Naive thymus-derived CD8-positive, alpha-beta T cell (primary cell): ENCODE results near the gene SSB. TPM values are rescaled to one million over a fixed set of nuclear protein-coding genes. Genes with fewer than 3 reads are reported as not detected.
"Not testable (repeated sequence)": the region's sequence is repeated elsewhere in the genome, so short reads cannot be mapped to it uniquely, and the experiment has no call there.

ENCODE experiments used
- ATAC-seq, 2 donors: fragments of 150-1000 bp; cut with Tn5 transposase in 1 of 2; sonication (Bioruptor Pico), chemical (Tn5 transposase) in 1 of 2; 1 replicate in 1 of 2; 2 replicates in 1 of 2; pipeline ENCODE4 v1.10.0; 2021; ENCODE audit warnings: mild to moderate bottlenecking in 2 of 2, moderate library complexity in 2 of 2
- POLR2A ChIA-PET: fragments of 350-600 bp; sonication (Branson Sonifier 250); formaldehyde crosslinking; loops from one replicate; lab custom pipeline; 2021; ENCODE audit warnings: antibody characterized with exemption; lab: Charles Lee
- DNase-seq, 10 donors: peaks; one replicate each; pipeline versions ENCODE4 v3.0.0 to v3.0.0-alpha.2; 2020 to 2022
- H3K27ac Mint-ChIP-seq, 10 donors: one replicate each; pipeline ENCODE4 v1.8.0; 2020 to 2022; ENCODE audit warnings: mild to moderate bottlenecking in 10 of 10, mixed read lengths in 10 of 10, moderate library complexity in 4 of 10, inconsistent platforms in 1 of 10
- H3K27me3 Mint-ChIP-seq, 5 donors: one replicate each; pipeline ENCODE4 v1.8.0; 2021 to 2022; ENCODE audit warnings: mixed read lengths in 5 of 5
- H3K36me3 Mint-ChIP-seq, 3 donors: one replicate each; pipeline ENCODE4 v1.8.0; 2020 to 2022; ENCODE audit warnings: mixed read lengths in 3 of 3, mild to moderate bottlenecking in 2 of 3, inconsistent platforms in 1 of 3
- H3K4me1 Mint-ChIP-seq, 4 donors: one replicate each; pipeline ENCODE4 v1.8.0; 2021 to 2022; ENCODE audit warnings: mixed read lengths in 4 of 4
- H3K4me3 Mint-ChIP-seq, 10 donors: one replicate each; pipeline ENCODE4 v1.8.0; 2020 to 2022; ENCODE audit warnings: mild to moderate bottlenecking in 10 of 10, mixed read lengths in 10 of 10, moderate library complexity in 6 of 10, inconsistent platforms in 1 of 10
- H3K9me3 Mint-ChIP-seq, 9 donors: one replicate each; pipeline ENCODE4 v1.8.0; 2020 to 2022; ENCODE audit warnings: mixed read lengths in 9 of 9, mild to moderate bottlenecking in 3 of 9, inconsistent platforms in 1 of 9, moderate library complexity in 1 of 9
- polyA plus RNA-seq, 3 donors: library from polyadenylated mRNA; unstranded; fragments of 300-500 nt; fragmentation: Illumina TruSeq; gene quantifications; one replicate each; pipeline ENCODE4 v1.2.3, GENCODE V29; 2021
- total RNA-seq, 8 experiments: library from RNA in 2 of 8; stranded (reverse) in 2 of 8; gene quantifications; one replicate each; pipeline ENCODE4 v1.2.3 and lab custom pipeline; 2021 to 2026

The SSB gene
- total and polyA plus RNA-seq, 5 experiments from 2014 or later: 110 to 153 (median 124) TPM

DNA sequence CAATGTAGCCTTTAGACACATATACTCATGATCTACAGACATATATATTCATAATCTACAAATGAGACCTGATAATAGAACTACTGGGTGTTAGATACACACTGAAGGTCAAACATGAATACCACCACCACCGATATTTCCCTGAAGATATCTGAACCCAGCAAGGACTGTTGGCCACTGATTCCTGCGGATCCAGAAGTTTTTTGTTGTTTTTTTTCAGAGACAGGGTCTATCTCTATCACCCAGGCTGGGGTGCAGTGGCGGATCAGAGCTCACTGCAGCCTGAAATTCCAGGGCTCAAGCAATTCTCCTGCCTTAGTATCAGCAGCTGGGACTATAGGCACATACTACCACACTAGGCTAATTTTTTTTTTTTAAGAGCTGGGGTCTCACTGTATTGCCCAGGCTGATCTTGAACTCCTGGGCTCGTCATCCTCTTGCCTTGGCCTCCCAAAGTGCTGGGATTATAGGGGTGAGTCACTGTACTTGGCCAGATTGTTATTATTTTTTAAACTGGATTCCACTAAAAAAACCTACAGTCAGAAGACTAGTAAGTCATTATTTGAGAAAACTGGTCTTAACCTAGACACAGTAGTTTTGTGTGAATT lies 24.2 kb downstream of the SSB start:
- Mint-ChIP-seq H3K27ac (peak overlapping the region in 7 of 10 donors; percentile 33 to 87 (median 66)), H3K9me3 (no peaks in the 10 kb centered on the region), H3K27me3 (no peaks in the 10 kb centered on the region), H3K4me3 (peak overlapping the region; percentile 50 to 94 (median 76)), H3K36me3 (peaks cover 4 to 38% (median 11%) of the 10 kb centered on the region in 3 donors), H3K4me1 (peaks cover 24 to 63% (median 57%) of the 10 kb centered on the region in 4 donors)
- DNase-seq: no peak
- ATAC-seq: no peak
- POLR2A ChIA-PET: interaction anchor here (0.7 kb wide), 1 partner anchor 11 kb away, joined by 3 read pairs; no protein-coding TSS in a partner anchor

GRCh38 chr2:169823996-169824372 lies 25.3 kb downstream of the SSB start:
- Mint-ChIP-seq H3K27me3 (no peaks in the 10 kb centered on the region), H3K9me3 (no peaks in the 10 kb centered on the region), H3K4me1 (peaks cover 32 to 69% (median 64%) of the 10 kb centered on the region in 4 donors), H3K4me3 (peak overlapping the region; percentile 82 to 97 (median 92)), H3K27ac (peak overlapping the region; percentile 84 to 96 (median 86)), H3K36me3 (peaks cover 0 to 34% (median 6%) of the 10 kb centered on the region in 3 donors)
- POLR2A ChIA-PET: interaction anchor here (1.2 to 1.8 kb wide), 4 partner anchors 8 to 239 kb away, joined by 4 to 11 read pairs (median 6); partner anchors contain the start of gene SSB
- peak in 1 of 10 donors; percentile 17 for DNase-seq
- ATAC-seq: peak; percentile 0 to 16

GRCh38 chr2:169824373-169825333 lies 26.0 kb downstream of the SSB start, which contains the start of gene METTL5:
METTL5 (minus strand) TSS chr2:169824905; CDS start chr2:169824597, 308 bp downstream.
- Mint-ChIP-seq H3K36me3 (peaks cover 0 to 30% (median 6%) of the 10 kb centered on the region in 3 donors), H3K4me3 (peak within 1 kb of the TSS; percentile 82 to 97 (median 94)), H3K4me1 (peaks cover 33 to 72% (median 66%) of the 10 kb centered on the region in 4 donors), H3K27me3 (no peaks in the 10 kb centered on the region), H3K9me3 (no peaks in the 10 kb centered on the region), H3K27ac (peak within 1 kb of the TSS; percentile 84 to 97 (median 95))
- ATAC-seq (peak; percentile 68 to 71), DNase-seq (peak; percentile 46 to 79 (median 76))
- POLR2A ChIA-PET: interaction anchor here (0.6 to 1.8 kb wide), 6 partner anchors 9 to 341 kb away, joined by 3 to 11 read pairs (median 4); partner anchors contain the start of gene SSB

DNA sequence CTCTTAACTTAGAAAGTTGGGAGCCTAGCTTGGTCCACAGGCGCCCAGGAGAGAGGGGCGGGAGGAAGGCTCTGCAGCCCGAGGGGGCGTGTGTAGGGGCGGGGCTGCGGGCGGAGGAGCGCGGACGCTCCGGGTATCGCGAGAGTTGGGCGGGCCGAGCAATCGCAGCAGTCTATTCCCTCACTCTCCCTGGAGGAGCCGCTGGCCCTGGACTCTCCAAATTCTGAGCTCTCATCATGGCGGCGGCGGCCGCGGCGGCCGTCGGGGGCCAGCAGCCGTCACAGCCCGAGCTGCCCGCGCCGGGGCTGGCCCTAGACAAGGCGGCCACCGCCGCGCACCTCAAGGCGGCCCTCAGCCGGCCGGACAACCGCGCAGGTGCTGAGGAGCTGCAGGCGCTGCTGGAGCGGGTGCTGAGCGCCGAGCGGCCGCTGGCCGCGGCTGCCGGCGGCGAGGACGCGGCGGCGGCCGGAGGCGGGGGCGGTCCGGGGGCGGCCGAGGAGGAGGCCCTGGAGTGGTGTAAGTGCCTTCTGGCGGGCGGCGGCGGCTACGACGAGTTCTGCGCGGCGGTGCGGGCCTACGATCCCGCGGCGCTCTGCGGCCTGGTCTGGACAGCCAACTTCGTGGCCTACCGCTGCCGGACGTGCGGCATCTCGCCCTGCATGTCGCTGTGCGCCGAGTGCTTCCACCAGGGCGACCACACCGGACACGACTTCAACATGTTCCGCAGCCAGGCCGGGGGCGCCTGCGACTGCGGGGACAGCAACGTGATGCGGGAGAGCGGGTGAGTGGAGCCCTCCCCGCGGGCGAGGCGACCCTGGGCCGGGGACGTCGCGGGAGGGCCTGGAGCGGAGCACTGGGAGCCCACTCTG lies 28.8 kb downstream of the SSB start, which contains the start of gene UBR3:
Gene UBR3 (plus strand): TSS at position 183 of the 869 bp plus-strand sequence. CDS start 54 bp downstream, at position 237.
- DNase-seq (peak; percentile 81 to 92 (median 88)), ATAC-seq (peak; percentile 76 to 78)
- Mint-ChIP-seq H3K27me3 (no peaks in the 10 kb centered on the region), H3K9me3 (no peaks in the 10 kb centered on the region), H3K27ac (peak within 1 kb of the TSS; percentile 79 to 97 (median 91)), H3K4me3 (peak within 1 kb of the TSS; percentile 88 to 100 (median 97)), H3K36me3 (peaks cover 0 to 21% (median 0%) of the 10 kb centered on the region in 3 donors), H3K4me1 (peaks cover 39 to 74% (median 68%) of the 10 kb centered on the region in 4 donors)
- POLR2A ChIA-PET: interaction anchor here (1.0 to 2.7 kb wide), 4 partner anchors 9 to 29 kb away, joined by 3 to 14 read pairs (median 5); partner anchors contain the start of gene SSB

GRCh38 chr2:169828141-169828811 lies 29.6 kb downstream of the SSB start:
- H3K4me3 Mint-ChIP-seq: peak overlapping the region; percentile 88 to 100 (median 97)
- no peaks in the 10 kb centered on the region for H3K9me3 Mint-ChIP-seq
- H3K27ac Mint-ChIP-seq: peak overlapping the region; percentile 79 to 97 (median 91)
- H3K4me1 Mint-ChIP-seq: peaks cover 35 to 73% (median 66%) of the 10 kb centered on the region in 4 donors
- peaks cover 0 to 17% (median 0%) of the 10 kb centered on the region in 3 donors for H3K36me3 Mint-ChIP-seq
- H3K27me3 Mint-ChIP-seq: no peaks in the 10 kb centered on the region
- DNase-seq (peak in 8 of 10 donors; percentile 13 to 54 (median 28)), ATAC-seq (peak; percentile 38 to 43)
- POLR2A ChIA-PET: interaction anchor here (0.5 to 2.7 kb wide), 4 partner anchors 9 to 306 kb away, joined by 3 to 14 read pairs (median 5); partner anchors contain the start of gene SSB

- Mint-ChIP-seq H3K27me3 (no peaks in the 10 kb centered on the region), H3K9me3 (no peaks in the 10 kb centered on the region), H3K4me3 (no peak overlapping the region), H3K4me1 (peaks cover 30 to 71% (median 65%) of the 10 kb centered on the region in 4 donors), H3K27ac (no peak overlapping the region), H3K36me3 (peaks cover 0 to 19% (median 0%) of the 10 kb centered on the region in 3 donors)
- ATAC-seq (no peak), DNase-seq (no peak)
- POLR2A ChIA-PET: interaction anchor here (0.6 kb wide), 1 partner anchor 12 kb away, joined by 3 read pairs; no protein-coding TSS in a partner anchor
Measured at GRCh38 chr2:169834401-169834800, 35.7 kb downstream of the SSB start.

DNA sequence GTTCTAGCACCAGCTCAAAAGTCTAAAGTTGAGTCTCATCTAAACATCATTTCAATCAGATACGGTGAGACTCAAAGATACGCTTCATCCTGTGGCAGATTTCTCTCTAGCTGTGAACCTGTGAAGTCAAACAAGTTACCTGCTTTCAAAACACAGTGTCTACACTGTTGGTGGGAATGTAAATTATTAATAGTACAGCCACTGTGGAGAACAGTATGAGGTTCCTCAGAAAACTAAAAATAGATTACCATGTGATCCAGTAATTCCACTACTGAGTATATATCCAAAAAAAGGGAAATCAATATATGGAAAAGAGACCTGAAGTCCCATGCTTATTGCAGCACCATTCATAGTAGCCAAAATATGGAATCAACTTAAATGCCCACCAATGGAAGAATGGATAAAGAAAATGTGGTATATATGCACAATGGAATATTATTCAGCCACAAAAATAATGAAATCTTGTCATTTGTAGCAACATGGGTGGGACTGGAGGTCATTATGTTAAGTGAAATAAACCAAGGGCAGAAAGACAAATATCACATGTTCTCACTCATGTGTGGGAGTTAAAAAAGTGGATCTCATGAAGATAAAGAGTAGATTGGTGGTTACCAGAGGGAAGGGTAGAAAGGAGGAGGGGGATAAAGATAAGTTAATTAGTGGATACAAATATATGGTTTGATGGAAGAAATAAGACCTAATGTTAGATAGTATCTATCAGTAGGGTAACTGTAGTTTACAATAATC lies 40.2 kb downstream of the SSB start:
- DNase-seq (no peak), ATAC-seq (no peak)
- Mint-ChIP-seq H3K4me3 (no peak overlapping the region), H3K27me3 (no peaks in the 10 kb centered on the region), H3K36me3 (peaks cover 0 to 17% (median 6%) of the 10 kb centered on the region in 3 donors), H3K27ac (peak overlapping the region in 2 of 10 donors; percentile 28 to 50), H3K9me3 (no peaks in the 10 kb centered on the region), H3K4me1 (peaks cover 31 to 72% (median 58%) of the 10 kb centered on the region in 4 donors)
- POLR2A ChIA-PET: no interaction called here

GRCh38 chr2:169839954-169840746 lies 41.5 kb downstream of the SSB start:
- Mint-ChIP-seq H3K4me3 (no peak overlapping the region), H3K36me3 (peaks cover 0 to 22% (median 6%) of the 10 kb centered on the region in 3 donors), H3K27ac (peak overlapping the region in 6 of 10 donors; percentile 15 to 79 (median 62))

GRCh38 chr2:169840747-169841142 lies 42.1 kb downstream of the SSB start:
- no peaks in the 10 kb centered on the region for H3K27me3 Mint-ChIP-seq
- ATAC-seq: no peak
- no peaks in the 10 kb centered on the region for H3K9me3 Mint-ChIP-seq
- POLR2A ChIA-PET: no interaction called here
- peak overlapping the region in 6 of 10 donors; percentile 5 to 79 (median 56) for H3K27ac Mint-ChIP-seq
- peaks cover 31 to 72% (median 54%) of the 10 kb centered on the region in 4 donors for H3K4me1 Mint-ChIP-seq
- peaks cover 0 to 22% (median 6%) of the 10 kb centered on the region in 3 donors for H3K36me3 Mint-ChIP-seq
- peak overlapping the region in 1 of 10 donors; percentile 60 for H3K4me3 Mint-ChIP-seq
- no peak for DNase-seq

More at GRCh38 chr2:169839954-169840746, 41.5 kb downstream of the SSB start:
- DNase-seq (no peak), ATAC-seq (no peak)
- POLR2A ChIA-PET: no interaction called here
- Mint-ChIP-seq H3K4me1 (peaks cover 31 to 74% (median 58%) of the 10 kb centered on the region in 4 donors), H3K27me3 (no peaks in the 10 kb centered on the region), H3K9me3 (no peaks in the 10 kb centered on the region)

GRCh38 chr2:169841625-169842024 lies 43.0 kb downstream of the SSB start:
- H3K27me3 Mint-ChIP-seq, H3K4me3 Mint-ChIP-seq, ATAC-seq, H3K27ac Mint-ChIP-seq, H3K9me3 Mint-ChIP-seq, POLR2A ChIA-PET, DNase-seq: not testable (repeated sequence)
- peaks cover 0 to 28% (median 6%) of the 10 kb centered on the region in 3 donors for H3K36me3 Mint-ChIP-seq
- peaks cover 35 to 75% (median 57%) of the 10 kb centered on the region in 4 donors for H3K4me1 Mint-ChIP-seq
